HUES6 (cell line): Measurements from ENCODE around the gene RAB3A.

ENCODE experiments used
- H3K27ac ChIP-seq: 2 replicates; pipeline ENCODE4 v1.7.0; 2013; ENCODE audit warnings: low read depth, mild to moderate bottlenecking, low read length, inconsistent platforms
- H3K27me3 ChIP-seq: 2 replicates; pipeline ENCODE4 v1.6.1; 2013; ENCODE audit warnings: low read length; ENCODE audit not compliant: control insufficient read depth, insufficient read depth
- H3K36me3 ChIP-seq: 2 replicates; pipeline ENCODE4 v1.6.1; 2013; ENCODE audit warnings: low read length; ENCODE audit not compliant: control insufficient read depth, insufficient read depth
- H3K4me1 ChIP-seq: 2 replicates; pipeline ENCODE4 v1.6.1; 2013; ENCODE audit warnings: low read length; ENCODE audit not compliant: control insufficient read depth, insufficient read depth
- H3K4me3 ChIP-seq: 2 replicates; pipeline ENCODE4 v1.5.1; 2013; ENCODE audit warnings: low read depth, low read length
- H3K9ac ChIP-seq: one replicate; pipeline ENCODE4 v1.6.1; 2013; ENCODE audit warnings: mild to moderate bottlenecking, low read length
- H3K9me3 ChIP-seq: 2 replicates; pipeline ENCODE4 v1.6.1; 2013; ENCODE audit warnings: low read depth, low read length; ENCODE audit not compliant: control insufficient read depth, insufficient read depth

The RAB3A gene

GRCh38 chr19:18196511-18196845, 7.4 kb downstream of the RAB3A start:
- Histone ChIP-seq H3K27ac (no peak overlapping the region), H3K4me3 (no peak overlapping the region), H3K27me3 (no peaks in the 10 kb centered on the region), H3K9ac (no peak overlapping the region), H3K36me3 (peaks cover 41% of the 10 kb centered on the region), H3K4me1 (peaks cover 17% of the 10 kb centered on the region), H3K9me3 (no peaks in the 10 kb centered on the region)

GRCh38 chr19:18194554-18195238, 9.1 kb downstream of the RAB3A start:
- Histone ChIP-seq H3K9ac (no peak overlapping the region), H3K36me3 (peaks cover 35% of the 10 kb centered on the region), H3K27ac (no peak overlapping the region), H3K4me3 (peak overlapping the region; percentile 88), H3K27me3 (no peaks in the 10 kb centered on the region), H3K4me1 (peaks cover 17% of the 10 kb centered on the region), H3K9me3 (no peaks in the 10 kb centered on the region)

GRCh38 chr19:18194181-18194530, 9.7 kb downstream of the RAB3A start:
- Histone ChIP-seq H3K9me3 (no peaks in the 10 kb centered on the region), H3K27ac (no peak overlapping the region), H3K4me3 (peak overlapping the region; percentile 88), H3K27me3 (no peaks in the 10 kb centered on the region), H3K4me1 (peaks cover 17% of the 10 kb centered on the region), H3K36me3 (peaks cover 34% of the 10 kb centered on the region), H3K9ac (peak overlapping the region; percentile 74)

GRCh38 chr19:18193388-18194180, 10.3 kb downstream of the RAB3A start:
- Histone ChIP-seq H3K4me3 (peak overlapping the region; percentile 88), H3K4me1 (peaks cover 17% of the 10 kb centered on the region), H3K27me3 (no peaks in the 10 kb centered on the region), H3K9me3 (no peaks in the 10 kb centered on the region), H3K9ac (peak overlapping the region; percentile 74), H3K36me3 (peaks cover 28% of the 10 kb centered on the region), H3K27ac (no peak overlapping the region; the same call in 1 of the 2 replicates)

- Histone ChIP-seq H3K27ac (no peak within 1 kb of the TSS; the same call in 1 of the 2 replicates), H3K27me3 (no peaks in the 10 kb centered on the region), H3K36me3 (peaks cover 20% of the 10 kb centered on the region), H3K9me3 (no peaks in the 10 kb centered on the region), H3K4me1 (peaks cover 17% of the 10 kb centered on the region), H3K9ac (peak within 1 kb of the TSS; percentile 74), H3K4me3 (peak within 1 kb of the TSS; percentile 88)
These were observed 11.0 kb downstream of the RAB3A start, which contains the start of gene MPV17L2 for GRCh38 chr19:18192673-18193387. MPV17L2 (plus strand) TSS chr19:18193218; CDS start chr19:18193282, 64 bp downstream.

GRCh38 chr19:18191640-18192062, 12.2 kb downstream of the RAB3A start:
- H3K27ac ChIP-seq, result no peak overlapping the region
- H3K4me1 ChIP-seq, result peaks cover 17% of the 10 kb centered on the region
- H3K9me3 ChIP-seq, result no peaks in the 10 kb centered on the region
- peaks cover 13% of the 10 kb centered on the region for H3K36me3 ChIP-seq
- H3K4me3 ChIP-seq, result no peak overlapping the region
- H3K9ac ChIP-seq, result no peak overlapping the region
- H3K27me3 ChIP-seq, result no peaks in the 10 kb centered on the region

GRCh38 chr19:18190278-18190677, 13.6 kb downstream of the RAB3A start:
- Histone ChIP-seq H3K4me3 (no peak overlapping the region), H3K36me3 (peaks cover 3% of the 10 kb centered on the region; the same call in 1 of the 2 replicates), H3K9me3 (no peaks in the 10 kb centered on the region), H3K27ac (no peak overlapping the region), H3K9ac (no peak overlapping the region), H3K4me1 (peaks cover 23% of the 10 kb centered on the region), H3K27me3 (no peaks in the 10 kb centered on the region)

GRCh38 chr19:18185538-18185937, 18.3 kb downstream of the RAB3A start:
- peaks cover 7% of the 10 kb centered on the region for H3K4me1 ChIP-seq
- no peaks in the 10 kb centered on the region for H3K9me3 ChIP-seq
- peak overlapping the region; percentile 67; the same call in 1 of the 2 replicates for H3K27ac ChIP-seq
- peak overlapping the region; percentile 57 for H3K9ac ChIP-seq
- no peaks in the 10 kb centered on the region for H3K36me3 ChIP-seq
- no peaks in the 10 kb centered on the region for H3K27me3 ChIP-seq
- no peak overlapping the region for H3K4me3 ChIP-seq

- Histone ChIP-seq H3K36me3 (no peaks in the 10 kb centered on the region), H3K9me3 (no peaks in the 10 kb centered on the region), H3K4me3 (no peak overlapping the region), H3K9ac (no peak overlapping the region), H3K27ac (no peak overlapping the region), H3K27me3 (no peaks in the 10 kb centered on the region), H3K4me1 (peaks cover 7% of the 10 kb centered on the region)
These were observed 20.3 kb downstream of the RAB3A start for GRCh38 chr19:18183529-18183928.

GRCh38 chr19:18179957-18180356, 23.9 kb downstream of the RAB3A start:
- Histone ChIP-seq H3K27ac (no peak overlapping the region), H3K4me3 (no peak overlapping the region), H3K4me1 (peaks cover 2% of the 10 kb centered on the region; the same call in 1 of the 2 replicates), H3K36me3 (peaks cover 8% of the 10 kb centered on the region; the same call in 1 of the 2 replicates), H3K9ac (no peak overlapping the region), H3K27me3 (peaks cover 5% of the 10 kb centered on the region), H3K9me3 (no peaks in the 10 kb centered on the region)
